ENCODE results near the gene GABARAP. TPM values are rescaled to one million over a fixed set of nuclear protein-coding genes. Genes with fewer than 3 reads are reported as not detected.
A peak's percentile ranks its signal among the peaks of the same experiment; 100 is the strongest.

Gene GABARAP
- total RNA-seq, 1 experiment from 2014 or later, result 228 TPM

DNA sequence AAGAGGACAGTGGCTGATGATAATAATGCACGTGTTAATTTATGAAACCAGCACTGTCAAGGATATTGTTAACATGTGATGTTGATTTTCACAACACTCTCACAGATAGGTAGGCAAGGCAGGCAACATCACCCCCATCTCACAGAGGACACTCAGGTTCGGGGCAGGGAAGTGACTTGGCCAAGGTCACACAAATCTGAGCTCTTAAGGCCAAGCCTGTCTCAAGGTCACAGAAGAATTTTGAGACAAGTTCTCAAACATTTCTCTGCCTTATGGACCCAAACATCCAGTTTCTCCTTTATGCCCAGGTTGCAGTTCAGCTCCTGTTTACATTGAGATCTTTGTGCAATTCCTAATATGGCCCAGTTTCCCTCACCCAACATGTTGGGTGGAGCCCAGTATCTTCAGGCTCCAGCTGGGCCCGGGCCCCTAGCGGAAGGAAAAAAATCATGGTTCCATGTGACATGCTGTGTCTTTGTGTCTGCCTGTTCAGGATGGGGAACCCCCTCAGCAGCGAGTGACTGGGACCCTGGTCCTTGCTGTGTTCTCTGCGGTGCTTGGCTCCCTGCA, 40.6 kb upstream of the GABARAP start:
- POLR2A ChIA-PET, result interaction anchor here (1.1 to 1.7 kb wide), 3 partner anchors 11 to 65 kb away, joined by 3 to 4 read pairs (median 3); no protein-coding TSS in a partner anchor
- Mint-ChIP-seq H3K4me1 (peaks cover 20% of the 10 kb centered on the region), H3K4me3 (peak overlapping the region; percentile 82), H3K27ac (no peak overlapping the region), H3K9me3 (no peaks in the 10 kb centered on the region), H3K27me3 (ENCODE audit: low read depth) (peaks cover 21% of the 10 kb centered on the region), H3K36me3 (no peaks in the 10 kb centered on the region)
- TF ChIP-seq TEAD4 (CRISPR knock-in tag; IDR thresholded peaks at IDR 0.05), result no peak
- TF ChIP-seq, protein P1, sequence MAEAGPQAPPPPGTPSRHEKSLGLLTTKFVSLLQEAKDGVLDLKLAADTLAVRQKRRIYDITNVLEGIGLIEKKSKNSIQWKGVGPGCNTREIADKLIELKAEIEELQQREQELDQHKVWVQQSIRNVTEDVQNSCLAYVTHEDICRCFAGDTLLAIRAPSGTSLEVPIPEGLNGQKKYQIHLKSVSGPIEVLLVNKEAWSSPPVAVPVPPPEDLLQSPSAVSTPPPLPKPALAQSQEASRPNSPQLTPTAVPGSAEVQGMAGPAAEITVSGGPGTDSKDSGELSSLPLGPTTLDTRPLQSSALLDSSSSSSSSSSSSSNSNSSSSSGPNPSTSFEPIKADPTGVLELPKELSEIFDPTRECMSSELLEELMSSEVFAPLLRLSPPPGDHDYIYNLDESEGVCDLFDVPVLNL (CRISPR knock-in tag; IDR thresholded peaks at IDR 0.05; ENCODE audit: borderline replicate concordance, low read depth), result no peak
- TF ChIP-seq SMAD4 (CRISPR knock-in tag; IDR thresholded peaks at IDR 0.05), result no peak
- TF ChIP-seq MXD4 (CRISPR knock-in tag; IDR thresholded peaks at IDR 0.05; ENCODE audit: borderline replicate concordance), result no peak
- no peak for TF ChIP-seq GTF2I (CRISPR knock-in tag; conservative IDR thresholded peaks at IDR 0.05)
- no peak for TF ChIP-seq NR1H2 (CRISPR knock-in tag; IDR thresholded peaks at IDR 0.05)
- no peak for TF ChIP-seq ZNF396 (CRISPR knock-in tag; IDR thresholded peaks at IDR 0.05; ENCODE audit: borderline replicate concordance)
- TF ChIP-seq, protein P2, sequence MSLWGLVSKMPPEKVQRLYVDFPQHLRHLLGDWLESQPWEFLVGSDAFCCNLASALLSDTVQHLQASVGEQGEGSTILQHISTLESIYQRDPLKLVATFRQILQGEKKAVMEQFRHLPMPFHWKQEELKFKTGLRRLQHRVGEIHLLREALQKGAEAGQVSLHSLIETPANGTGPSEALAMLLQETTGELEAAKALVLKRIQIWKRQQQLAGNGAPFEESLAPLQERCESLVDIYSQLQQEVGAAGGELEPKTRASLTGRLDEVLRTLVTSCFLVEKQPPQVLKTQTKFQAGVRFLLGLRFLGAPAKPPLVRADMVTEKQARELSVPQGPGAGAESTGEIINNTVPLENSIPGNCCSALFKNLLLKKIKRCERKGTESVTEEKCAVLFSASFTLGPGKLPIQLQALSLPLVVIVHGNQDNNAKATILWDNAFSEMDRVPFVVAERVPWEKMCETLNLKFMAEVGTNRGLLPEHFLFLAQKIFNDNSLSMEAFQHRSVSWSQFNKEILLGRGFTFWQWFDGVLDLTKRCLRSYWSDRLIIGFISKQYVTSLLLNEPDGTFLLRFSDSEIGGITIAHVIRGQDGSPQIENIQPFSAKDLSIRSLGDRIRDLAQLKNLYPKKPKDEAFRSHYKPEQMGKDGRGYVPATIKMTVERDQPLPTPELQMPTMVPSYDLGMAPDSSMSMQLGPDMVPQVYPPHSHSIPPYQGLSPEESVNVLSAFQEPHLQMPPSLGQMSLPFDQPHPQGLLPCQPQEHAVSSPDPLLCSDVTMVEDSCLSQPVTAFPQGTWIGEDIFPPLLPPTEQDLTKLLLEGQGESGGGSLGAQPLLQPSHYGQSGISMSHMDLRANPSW (CRISPR knock-in tag; conservative IDR thresholded peaks at IDR 0.05; ENCODE audit: low read depth), result no peak
- DNase-seq (ENCODE audit: low spot score) (no peak), ATAC-seq (no peak)
- CTCF ChIA-PET, result interaction anchor here (0.6 to 7.0 kb wide), 8 partner anchors 14 to 237 kb away, joined by 3 to 119 read pairs (median 8); partner anchors contain the start of genes GABARAP and TMEM95

DNA sequence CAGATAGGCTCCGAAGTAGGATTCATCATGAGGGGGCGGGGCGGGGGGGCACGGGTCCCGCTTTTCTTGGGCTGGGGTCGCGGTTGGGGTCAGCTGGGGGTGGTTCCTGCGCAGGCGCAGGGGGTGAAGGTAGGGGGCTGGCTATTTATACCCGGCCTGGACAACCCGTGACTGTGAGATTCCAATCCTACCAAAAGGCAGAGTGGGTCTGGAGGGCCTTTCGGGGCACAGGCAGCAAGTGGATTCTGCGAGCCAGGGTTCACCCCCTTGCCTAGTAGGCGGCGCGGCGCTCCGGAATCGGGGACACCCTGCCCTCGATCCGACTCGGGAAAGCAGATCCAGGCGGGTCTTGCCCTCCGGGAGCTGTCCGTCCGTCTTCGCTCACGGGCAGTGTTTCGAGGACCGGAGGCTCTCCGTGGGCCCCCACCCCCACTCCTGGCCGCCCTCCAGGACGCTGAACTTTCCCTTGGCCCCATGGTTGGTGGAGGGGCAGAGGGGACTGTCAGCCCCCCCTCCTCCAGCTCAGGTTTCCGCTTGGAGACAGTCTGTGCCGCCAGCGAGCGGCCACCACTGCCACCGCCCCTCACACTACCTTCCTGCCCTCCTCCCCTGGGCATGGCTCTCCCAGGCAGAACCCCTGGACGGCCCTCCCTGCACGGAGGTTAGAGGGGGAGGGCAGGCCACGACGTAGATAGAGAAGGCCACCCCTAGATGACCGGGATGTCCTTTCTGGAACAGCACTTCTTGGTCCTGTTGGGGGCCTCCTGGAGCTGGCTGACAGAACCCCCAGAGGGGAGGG, 39.9 kb upstream of the GABARAP start:
- ATAC-seq, result peak; percentile 1; the same call in 1 of the 2 replicates
- Mint-ChIP-seq H3K4me3 (peak overlapping the region; percentile 82), H3K9me3 (no peaks in the 10 kb centered on the region), H3K36me3 (no peaks in the 10 kb centered on the region), H3K27me3 (ENCODE audit: low read depth) (peaks cover 21% of the 10 kb centered on the region), H3K27ac (no peak overlapping the region), H3K4me1 (peaks cover 20% of the 10 kb centered on the region)
- peak; percentile 41 for DNase-seq (ENCODE audit: low spot score)
- POLR2A ChIA-PET, result interaction anchor here (0.7 to 1.7 kb wide), 7 partner anchors 12 to 266 kb away, joined by 3 to 8 read pairs (median 4); partner anchors contain the start of gene GABARAP
- CTCF ChIA-PET, result interaction anchor here (0.6 to 7.0 kb wide), 21 partner anchors 9 to 307 kb away, joined by 3 to 119 read pairs (median 10); partner anchors contain the start of genes ACAP1, GABARAP, NEURL4 and SOX15
- TF ChIP-seq NR1H2 (CRISPR knock-in tag; IDR thresholded peaks at IDR 0.05), result no peak
- 0 out of 2 replicates have a peak, but pooled peaks have one; percentile 21 for TF ChIP-seq FOXP1 (CRISPR knock-in tag; IDR thresholded peaks at IDR 0.05; ENCODE audit: borderline replicate concordance)
- TF ChIP-seq, protein P3, sequence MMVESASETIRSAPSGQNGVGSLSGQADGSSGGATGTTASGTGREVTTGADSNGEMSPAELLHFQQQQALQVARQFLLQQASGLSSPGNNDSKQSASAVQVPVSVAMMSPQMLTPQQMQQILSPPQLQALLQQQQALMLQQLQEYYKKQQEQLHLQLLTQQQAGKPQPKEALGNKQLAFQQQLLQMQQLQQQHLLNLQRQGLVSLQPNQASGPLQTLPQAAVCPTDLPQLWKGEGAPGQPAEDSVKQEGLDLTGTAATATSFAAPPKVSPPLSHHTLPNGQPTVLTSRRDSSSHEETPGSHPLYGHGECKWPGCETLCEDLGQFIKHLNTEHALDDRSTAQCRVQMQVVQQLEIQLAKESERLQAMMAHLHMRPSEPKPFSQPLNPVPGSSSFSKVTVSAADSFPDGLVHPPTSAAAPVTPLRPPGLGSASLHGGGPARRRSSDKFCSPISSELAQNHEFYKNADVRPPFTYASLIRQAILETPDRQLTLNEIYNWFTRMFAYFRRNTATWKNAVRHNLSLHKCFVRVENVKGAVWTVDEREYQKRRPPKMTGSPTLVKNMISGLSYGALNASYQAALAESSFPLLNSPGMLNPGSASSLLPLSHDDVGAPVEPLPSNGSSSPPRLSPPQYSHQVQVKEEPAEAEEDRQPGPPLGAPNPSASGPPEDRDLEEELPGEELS (CRISPR knock-in tag; IDR thresholded peaks at IDR 0.05), result 0 out of 2 replicates have a peak, but pooled peaks have one; percentile 25

DNA sequence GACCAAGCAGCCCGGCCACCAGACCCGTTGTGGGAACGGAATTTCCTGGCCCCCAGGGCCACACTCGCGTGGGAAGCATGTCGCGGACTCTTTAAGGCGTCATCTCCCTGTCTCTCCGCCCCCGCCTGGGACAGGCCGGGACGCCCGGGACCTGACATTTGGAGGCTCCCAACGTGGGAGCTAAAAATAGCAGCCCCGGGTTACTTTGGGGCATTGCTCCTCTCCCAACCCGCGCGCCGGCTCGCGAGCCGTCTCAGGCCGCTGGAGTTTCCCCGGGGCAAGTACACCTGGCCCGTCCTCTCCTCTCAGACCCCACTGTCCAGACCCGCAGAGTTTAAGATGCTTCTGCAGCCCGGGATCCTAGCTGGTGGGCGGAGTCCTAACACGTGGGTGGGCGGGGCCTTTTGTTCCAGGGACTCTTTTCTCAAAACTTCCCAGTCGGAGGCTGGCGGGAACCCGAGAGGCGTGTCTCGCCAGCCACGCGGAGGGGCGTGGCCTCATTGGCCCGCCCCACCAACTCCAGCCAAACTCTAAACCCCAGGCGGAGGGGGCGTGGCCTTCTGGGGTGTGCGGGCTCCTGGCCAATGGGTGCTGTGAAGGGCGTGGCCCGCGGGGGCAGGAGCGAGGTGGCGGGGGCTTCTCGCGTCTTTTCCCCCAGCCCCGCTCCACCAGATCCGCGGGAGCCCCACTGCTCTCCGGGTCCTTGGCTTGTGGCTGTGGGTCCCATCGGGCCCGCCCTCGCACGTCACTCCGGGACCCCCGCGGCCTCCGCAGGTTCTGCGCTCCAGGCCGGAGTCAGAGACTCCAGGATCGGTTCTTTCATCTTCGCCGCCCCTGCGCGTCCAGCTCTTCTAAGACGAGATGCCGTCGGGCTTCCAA, 39.1 kb upstream of the GABARAP start, which contains the start of gene SLC2A4:
Gene SLC2A4, plus strand, starts transcription at position 645 of the 879 bp plus-strand sequence. Its CDS starts 217 bp downstream, at position 862.
- CTCF ChIA-PET, result interaction anchor here (0.7 to 7.0 kb wide), 31 partner anchors 10 to 422 kb away, joined by 3 to 119 read pairs (median 7); partner anchors contain the start of genes ACADVL, ACAP1, DLG4 and GABARAP
- POLR2A ChIA-PET, result interaction anchor here (0.7 to 1.7 kb wide), 9 partner anchors 13 to 267 kb away, joined by 3 to 8 read pairs (median 4); partner anchors contain the start of gene GABARAP
- DNase-seq (ENCODE audit: low spot score), result peak; percentile 98
- H3K4me3 Mint-ChIP-seq, result peak within 1 kb of the TSS; percentile 82
- H3K4me1 Mint-ChIP-seq, result peaks cover 20% of the 10 kb centered on the region
- peaks cover 21% of the 10 kb centered on the region for H3K27me3 Mint-ChIP-seq (ENCODE audit: low read depth)
- no peaks in the 10 kb centered on the region for H3K9me3 Mint-ChIP-seq
- peak; percentile 74 for ATAC-seq
- H3K36me3 Mint-ChIP-seq, result no peaks in the 10 kb centered on the region
- H3K27ac Mint-ChIP-seq, result peak within 1 kb of the TSS; percentile 26
- TF ChIP-seq, protein P4, sequence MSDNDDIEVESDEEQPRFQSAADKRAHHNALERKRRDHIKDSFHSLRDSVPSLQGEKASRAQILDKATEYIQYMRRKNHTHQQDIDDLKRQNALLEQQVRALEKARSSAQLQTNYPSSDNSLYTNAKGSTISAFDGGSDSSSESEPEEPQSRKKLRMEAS (CRISPR knock-in tag; IDR thresholded peaks at IDR 0.05), result peak; percentile 6; the same call in 1 of the 2 replicates
- TF ChIP-seq, protein P5, sequence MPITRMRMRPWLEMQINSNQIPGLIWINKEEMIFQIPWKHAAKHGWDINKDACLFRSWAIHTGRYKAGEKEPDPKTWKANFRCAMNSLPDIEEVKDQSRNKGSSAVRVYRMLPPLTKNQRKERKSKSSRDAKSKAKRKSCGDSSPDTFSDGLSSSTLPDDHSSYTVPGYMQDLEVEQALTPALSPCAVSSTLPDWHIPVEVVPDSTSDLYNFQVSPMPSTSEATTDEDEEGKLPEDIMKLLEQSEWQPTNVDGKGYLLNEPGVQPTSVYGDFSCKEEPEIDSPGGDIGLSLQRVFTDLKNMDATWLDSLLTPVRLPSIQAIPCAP (CRISPR knock-in tag; IDR thresholded peaks at IDR 0.05), result no peak
- TF ChIP-seq, protein P6, sequence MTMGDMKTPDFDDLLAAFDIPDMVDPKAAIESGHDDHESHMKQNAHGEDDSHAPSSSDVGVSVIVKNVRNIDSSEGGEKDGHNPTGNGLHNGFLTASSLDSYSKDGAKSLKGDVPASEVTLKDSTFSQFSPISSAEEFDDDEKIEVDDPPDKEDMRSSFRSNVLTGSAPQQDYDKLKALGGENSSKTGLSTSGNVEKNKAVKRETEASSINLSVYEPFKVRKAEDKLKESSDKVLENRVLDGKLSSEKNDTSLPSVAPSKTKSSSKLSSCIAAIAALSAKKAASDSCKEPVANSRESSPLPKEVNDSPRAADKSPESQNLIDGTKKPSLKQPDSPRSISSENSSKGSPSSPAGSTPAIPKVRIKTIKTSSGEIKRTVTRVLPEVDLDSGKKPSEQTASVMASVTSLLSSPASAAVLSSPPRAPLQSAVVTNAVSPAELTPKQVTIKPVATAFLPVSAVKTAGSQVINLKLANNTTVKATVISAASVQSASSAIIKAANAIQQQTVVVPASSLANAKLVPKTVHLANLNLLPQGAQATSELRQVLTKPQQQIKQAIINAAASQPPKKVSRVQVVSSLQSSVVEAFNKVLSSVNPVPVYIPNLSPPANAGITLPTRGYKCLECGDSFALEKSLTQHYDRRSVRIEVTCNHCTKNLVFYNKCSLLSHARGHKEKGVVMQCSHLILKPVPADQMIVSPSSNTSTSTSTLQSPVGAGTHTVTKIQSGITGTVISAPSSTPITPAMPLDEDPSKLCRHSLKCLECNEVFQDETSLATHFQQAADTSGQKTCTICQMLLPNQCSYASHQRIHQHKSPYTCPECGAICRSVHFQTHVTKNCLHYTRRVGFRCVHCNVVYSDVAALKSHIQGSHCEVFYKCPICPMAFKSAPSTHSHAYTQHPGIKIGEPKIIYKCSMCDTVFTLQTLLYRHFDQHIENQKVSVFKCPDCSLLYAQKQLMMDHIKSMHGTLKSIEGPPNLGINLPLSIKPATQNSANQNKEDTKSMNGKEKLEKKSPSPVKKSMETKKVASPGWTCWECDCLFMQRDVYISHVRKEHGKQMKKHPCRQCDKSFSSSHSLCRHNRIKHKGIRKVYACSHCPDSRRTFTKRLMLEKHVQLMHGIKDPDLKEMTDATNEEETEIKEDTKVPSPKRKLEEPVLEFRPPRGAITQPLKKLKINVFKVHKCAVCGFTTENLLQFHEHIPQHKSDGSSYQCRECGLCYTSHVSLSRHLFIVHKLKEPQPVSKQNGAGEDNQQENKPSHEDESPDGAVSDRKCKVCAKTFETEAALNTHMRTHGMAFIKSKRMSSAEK (CRISPR knock-in tag; IDR thresholded peaks at IDR 0.05; ENCODE audit: borderline replicate concordance), result no peak
- TF ChIP-seq ETV6 (CRISPR knock-in tag; IDR thresholded peaks at IDR 0.05), result peak; percentile 44; the same call in 1 of the 2 replicates

Data from WTC11 (cell line).